GM19452 (cell line): Measurements from ENCODE around the gene RPGRIP1L.

Experiments
- ATAC-seq: cut with Tn5 transposase; IDR thresholded peaks from one replicate; pipeline ENCODE4 v1.9.1; 2021; ENCODE audit not compliant: unreplicated experiment

The RPGRIP1L gene

DNA sequence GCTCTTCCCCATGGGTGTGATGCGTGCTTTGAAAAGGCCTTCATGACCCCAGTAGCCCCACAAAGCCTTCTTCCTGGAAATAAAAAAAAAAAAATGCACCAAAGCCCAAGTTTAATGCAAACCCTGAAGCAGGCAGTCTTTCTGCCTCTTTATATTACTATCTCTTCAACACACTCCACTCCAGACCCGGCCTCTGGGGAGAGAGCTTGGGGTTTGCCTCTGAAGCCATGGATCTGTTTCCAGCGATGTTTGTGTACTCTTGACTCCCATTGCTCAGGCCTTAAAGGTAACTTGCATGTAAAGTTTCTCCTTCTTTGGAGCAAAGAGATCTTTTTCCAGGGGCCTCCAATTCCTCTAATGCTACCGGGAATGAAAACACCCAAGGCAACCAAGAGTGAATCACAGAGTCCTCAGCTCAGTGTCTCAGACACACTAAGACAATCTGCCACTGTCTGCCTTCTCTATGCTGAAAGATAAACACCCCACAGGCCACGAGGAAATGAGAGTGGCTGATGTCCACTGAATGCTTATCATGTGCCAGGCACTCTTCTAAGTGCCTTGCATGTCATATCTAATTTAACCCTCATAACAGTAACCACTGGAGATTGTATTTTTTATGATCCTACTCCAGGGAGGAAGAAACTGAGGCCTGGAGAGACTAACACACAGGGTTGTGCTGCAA lies 144.2 kb downstream of the RPGRIP1L start:
- ATAC-seq, result no peak

DNA sequence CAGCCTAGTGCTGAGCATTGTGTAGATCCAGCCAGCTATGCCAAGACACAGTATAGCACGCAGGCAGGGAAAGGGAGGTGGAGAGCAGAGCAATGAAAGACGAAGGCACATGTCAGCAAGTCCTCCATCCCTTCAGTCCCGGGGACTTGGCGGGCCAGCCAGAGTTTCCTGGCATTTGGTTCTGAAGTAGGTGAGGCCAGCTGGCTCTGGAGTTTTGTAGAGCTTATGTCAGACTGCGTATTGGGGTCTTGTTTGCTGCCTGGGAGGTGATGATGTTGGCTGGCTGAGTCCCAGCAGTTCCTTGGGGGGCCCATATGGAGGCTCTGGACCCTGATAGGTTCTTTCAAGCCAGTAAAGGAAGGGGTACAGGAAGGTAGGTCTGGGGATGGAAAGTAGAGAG lies 144.9 kb downstream of the RPGRIP1L start:
- ATAC-seq, result no peak

DNA sequence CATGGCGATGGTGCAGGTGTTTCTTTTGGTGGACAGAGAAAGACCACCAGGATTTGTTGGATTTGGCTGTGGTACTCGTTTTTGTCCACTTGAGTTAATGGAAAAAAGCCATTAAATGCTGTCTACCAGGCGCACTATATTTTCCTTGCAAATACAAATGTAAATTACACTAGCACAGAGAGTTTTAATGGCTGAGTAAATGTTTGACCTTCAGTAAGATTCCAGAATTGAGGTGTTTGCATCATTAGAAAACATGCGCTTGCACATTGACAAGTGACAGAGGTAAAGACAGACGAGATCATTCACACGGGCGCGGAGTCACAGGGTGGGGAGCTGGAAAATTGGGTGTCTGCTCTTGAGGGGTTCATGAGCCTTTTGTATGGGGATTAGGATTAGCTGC lies 147.1 kb downstream of the RPGRIP1L start:
- ATAC-seq, result no peak

DNA sequence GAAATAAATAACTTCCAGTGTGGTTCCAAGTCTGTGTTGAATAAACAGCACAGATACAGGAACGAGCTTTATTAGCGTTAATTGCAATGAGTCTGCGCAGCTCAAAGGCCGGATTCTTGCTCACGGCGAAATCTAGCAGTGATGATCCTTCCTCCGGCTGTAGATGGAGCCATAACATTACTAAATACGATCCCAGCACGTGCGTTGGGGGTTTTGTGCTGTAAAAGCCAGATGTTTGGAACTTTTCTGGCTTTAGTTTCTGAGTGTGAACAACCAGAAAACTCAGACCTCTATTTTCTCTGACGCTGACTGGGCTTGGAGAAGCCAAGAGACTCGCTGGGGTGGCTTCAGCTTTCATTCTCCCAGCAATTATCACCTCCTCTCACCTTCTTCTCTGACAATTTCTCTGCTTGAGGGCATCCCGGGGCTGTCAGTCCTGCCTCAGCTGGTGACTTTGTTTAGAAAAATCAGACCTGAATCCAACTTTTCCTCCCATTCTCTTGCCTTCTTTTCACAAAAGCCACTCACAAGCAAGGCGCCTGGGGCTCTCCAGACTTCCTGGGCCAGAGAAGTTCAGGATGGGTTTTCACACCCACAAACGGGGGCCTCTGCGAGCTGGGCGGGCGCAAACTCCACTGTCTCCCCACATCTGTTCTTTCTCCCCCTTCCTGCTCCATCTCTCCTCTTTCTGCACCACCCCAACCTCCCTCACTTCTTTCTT lies 153.5 kb downstream of the RPGRIP1L start:
- ATAC-seq, result peak; percentile 86
